Activated CD8-positive, alpha-beta T cell treated with anti-CD3 and anti-CD28 coated beads for 36 hours (primary cell): ENCODE measurements around the gene GPC2. TPM values are rescaled to one million over a fixed set of nuclear protein-coding genes. Genes with fewer than 3 reads are reported as not detected.
A peak's percentile ranks its signal among the peaks of the same experiment; 100 is the strongest.
"Not testable (repeated sequence)": the region's sequence is repeated elsewhere in the genome, so short reads cannot be mapped to it uniquely, and the experiment has no call there.

ENCODE experiments used
- ATAC-seq: fragments of 200-7000 bp; cut with Tn5 transposase; one replicate; pipeline ENCODE4 v1.10.0; 2021; ENCODE audit warnings: mild to moderate bottlenecking, moderate library complexity
- CTCF ChIA-PET: fragments of 350-600 bp; sonication (Branson Sonifier 250); formaldehyde crosslinking; loops from one replicate; lab custom pipeline; 2021; ENCODE audit warnings: antibody characterized with exemption; lab: Charles Lee
- POLR2A ChIA-PET: fragments of 350-600 bp; sonication (Branson Sonifier 250); formaldehyde crosslinking; loops from one replicate; lab custom pipeline; 2021; ENCODE audit warnings: antibody characterized with exemption; lab: Charles Lee
- DNase-seq: peaks from one replicate; pipeline ENCODE4 v3.0.0-alpha.2; 2020
- H3K27ac Mint-ChIP-seq: one replicate; pipeline ENCODE4 v1.8.0; 2021; ENCODE audit warnings: mild to moderate bottlenecking, mixed read lengths
- H3K27me3 Mint-ChIP-seq: one replicate; pipeline ENCODE4 v1.8.0; 2021; ENCODE audit warnings: mixed read lengths
- H3K36me3 Mint-ChIP-seq: one replicate; pipeline ENCODE4 v1.8.0; 2021; ENCODE audit warnings: low read depth, mixed read lengths
- H3K4me1 Mint-ChIP-seq: one replicate; pipeline ENCODE4 v1.8.0; 2021; ENCODE audit warnings: low read depth, mixed read lengths
- H3K4me3 Mint-ChIP-seq: one replicate; pipeline ENCODE4 v1.8.0; 2021; ENCODE audit warnings: mild to moderate bottlenecking, moderate library complexity, mixed read lengths
- H3K9me3 Mint-ChIP-seq: one replicate; pipeline ENCODE4 v1.8.0; 2021; ENCODE audit warnings: mixed read lengths
- intact Hi-C: fragments of 100-400 bp; cut with micrococcal nuclease; formaldehyde crosslinking; loops from one replicate; pipeline ENCODE4 v1.10.0; 2022
- total RNA-seq, 2 experiments: library from RNA; stranded (reverse); gene quantifications; one replicate each; pipeline ENCODE4 v1.2.3, GENCODE V29; 2021
- TF ChIP-seq, protein P1 (sequence below): fragments of 200-600 bp; IDR thresholded peaks from one replicate; pipeline ENCODE4 v1.8.0; 2022; ENCODE audit warnings: antibody characterized with exemption, mild to moderate bottlenecking

GPC2 gene
- total RNA-seq, 2 experiments from 2014 or later, result 3.7 to 4.3 TPM

DNA sequence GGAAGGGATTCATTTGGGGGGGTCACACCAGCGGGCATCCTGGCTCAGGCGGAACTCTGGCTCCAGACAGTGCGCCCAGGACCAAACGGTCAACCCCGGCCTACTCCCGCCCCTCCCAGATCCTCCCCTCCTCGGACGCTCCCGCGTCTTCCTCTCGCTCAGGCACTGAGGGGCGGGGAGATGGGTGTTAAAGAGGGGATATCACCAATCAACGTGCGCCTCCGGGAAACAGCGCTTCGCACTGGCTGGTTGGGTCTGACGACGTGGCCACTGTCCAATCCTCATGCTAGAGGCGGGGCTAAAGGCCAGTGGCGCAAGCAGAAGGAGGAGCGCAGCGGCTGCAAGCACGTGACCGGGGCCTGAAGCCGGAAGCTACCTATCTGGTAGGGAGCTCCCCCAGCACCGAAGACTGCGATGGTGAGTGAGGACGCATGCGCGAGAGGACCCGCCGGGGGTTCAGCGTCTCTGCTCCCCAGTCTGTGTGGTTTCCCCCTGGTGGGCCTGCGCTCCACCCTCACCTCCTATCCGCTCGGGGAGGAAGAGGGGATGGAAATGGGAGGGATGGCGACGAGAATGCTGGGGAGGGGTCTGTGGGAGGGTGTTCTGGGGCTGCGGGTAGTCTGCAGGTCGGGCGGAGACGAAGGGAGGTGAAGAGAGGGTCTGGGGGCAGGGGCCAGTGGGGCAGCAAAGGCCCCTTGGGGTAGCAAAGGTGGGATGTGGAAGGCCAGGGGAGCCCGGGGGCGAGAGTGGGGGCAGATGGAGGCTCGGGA is 28.4 kb downstream of the GPC2 start, which contains the start of gene LAMTOR4:
LAMTOR4 (plus strand) TSS at position 360 of the 770 bp plus-strand sequence; CDS start at position 415, 55 bp downstream.
- peak; percentile 98 for ATAC-seq
- H3K4me3 Mint-ChIP-seq, result peak within 1 kb of the TSS; percentile 99

DNA sequence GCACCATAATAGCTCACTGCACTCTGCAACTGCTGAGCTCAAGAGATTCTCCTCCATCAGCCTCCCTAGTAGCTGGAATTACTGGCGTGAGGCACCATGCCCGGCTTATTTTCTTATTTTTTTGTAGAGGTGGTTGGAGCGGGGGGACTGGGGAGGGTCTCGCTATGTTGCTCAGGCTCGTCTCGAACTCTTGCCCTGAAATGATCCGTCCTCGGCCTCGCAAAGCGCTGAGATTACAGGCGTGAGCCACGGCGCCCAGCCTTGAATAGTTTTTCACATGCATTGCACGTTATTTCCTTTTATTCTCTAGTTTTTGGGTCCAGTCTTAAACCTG is 29.0 kb downstream of the GPC2 start:
- peak overlapping the region; percentile 99 for H3K4me3 Mint-ChIP-seq
- intact Hi-C loops, result loop anchor here (5.0 kb wide), 1 partner anchor 64 kb away; no protein-coding TSS in a partner anchor
- ChIA-PET POLR2A (interaction anchor here (0.6 to 1.9 kb wide), 7 partner anchors 10 to 74 kb away, joined by 3 to 5 read pairs (median 4); partner anchors contain the start of gene GPC2), CTCF (interaction anchor here (0.9 to 5.5 kb wide), 9 partner anchors 10 to 259 kb away, joined by 3 to 27 read pairs (median 6); partner anchors contain the start of gene TRAPPC14)
- TF ChIP-seq, protein P1, sequence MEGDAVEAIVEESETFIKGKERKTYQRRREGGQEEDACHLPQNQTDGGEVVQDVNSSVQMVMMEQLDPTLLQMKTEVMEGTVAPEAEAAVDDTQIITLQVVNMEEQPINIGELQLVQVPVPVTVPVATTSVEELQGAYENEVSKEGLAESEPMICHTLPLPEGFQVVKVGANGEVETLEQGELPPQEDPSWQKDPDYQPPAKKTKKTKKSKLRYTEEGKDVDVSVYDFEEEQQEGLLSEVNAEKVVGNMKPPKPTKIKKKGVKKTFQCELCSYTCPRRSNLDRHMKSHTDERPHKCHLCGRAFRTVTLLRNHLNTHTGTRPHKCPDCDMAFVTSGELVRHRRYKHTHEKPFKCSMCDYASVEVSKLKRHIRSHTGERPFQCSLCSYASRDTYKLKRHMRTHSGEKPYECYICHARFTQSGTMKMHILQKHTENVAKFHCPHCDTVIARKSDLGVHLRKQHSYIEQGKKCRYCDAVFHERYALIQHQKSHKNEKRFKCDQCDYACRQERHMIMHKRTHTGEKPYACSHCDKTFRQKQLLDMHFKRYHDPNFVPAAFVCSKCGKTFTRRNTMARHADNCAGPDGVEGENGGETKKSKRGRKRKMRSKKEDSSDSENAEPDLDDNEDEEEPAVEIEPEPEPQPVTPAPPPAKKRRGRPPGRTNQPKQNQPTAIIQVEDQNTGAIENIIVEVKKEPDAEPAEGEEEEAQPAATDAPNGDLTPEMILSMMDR, result no peak
- ATAC-seq, result peak; percentile 5
- peaks cover 24% of the 10 kb centered on the region for H3K36me3 Mint-ChIP-seq
- no peaks in the 10 kb centered on the region for H3K9me3 Mint-ChIP-seq
- H3K27me3 Mint-ChIP-seq, result no peaks in the 10 kb centered on the region
- peak overlapping the region; percentile 99 for H3K27ac Mint-ChIP-seq
- DNase-seq, result no peak
- peaks cover 23% of the 10 kb centered on the region for H3K4me1 Mint-ChIP-seq

More for the DNA sequence above, 28.4 kb downstream of the GPC2 start, which contains the start of gene LAMTOR4:
- ChIA-PET CTCF (interaction anchor here (0.8 to 5.5 kb wide), 9 partner anchors 10 to 258 kb away, joined by 3 to 27 read pairs (median 6); no protein-coding TSS in a partner anchor), POLR2A (interaction anchor here (0.6 to 1.7 kb wide), 5 partner anchors 9 to 73 kb away, joined by 3 to 6 read pairs (median 4); no protein-coding TSS in a partner anchor)
- peak; percentile 99 for DNase-seq
- Mint-ChIP-seq H3K4me1 (peaks cover 26% of the 10 kb centered on the region), H3K9me3 (no peaks in the 10 kb centered on the region), H3K27me3 (no peaks in the 10 kb centered on the region), H3K36me3 (peaks cover 25% of the 10 kb centered on the region), H3K27ac (peak within 1 kb of the TSS; percentile 99)
- TF ChIP-seq, protein P1, result no peak
- intact Hi-C loops, result loop anchor here (5.0 kb wide), 1 partner anchor 64 kb away; no protein-coding TSS in a partner anchor

DNA sequence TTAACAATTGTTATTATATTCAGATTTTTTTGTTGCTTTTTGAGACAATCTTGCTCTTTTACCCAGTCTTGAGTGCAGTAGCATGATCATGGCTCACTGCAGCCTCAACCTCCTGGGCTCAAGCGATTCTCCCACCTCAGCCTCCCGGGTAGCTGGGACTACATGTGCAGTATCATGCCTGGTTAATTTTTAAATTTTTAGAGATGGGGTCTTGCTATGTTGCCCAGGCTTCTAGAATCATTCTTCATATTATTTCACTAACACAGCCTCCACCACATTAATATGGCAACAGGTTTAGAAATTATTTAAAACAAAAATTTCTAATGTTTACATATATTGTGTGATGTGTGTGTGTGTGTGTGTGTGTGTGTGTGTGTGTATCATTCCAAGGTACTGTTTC is 29.9 kb downstream of the GPC2 start:
- ChIA-PET CTCF (interaction anchor here (1.3 to 5.5 kb wide), 5 partner anchors 9 to 43 kb away, joined by 3 to 27 read pairs (median 8); partner anchors contain the start of gene TRAPPC14), POLR2A (interaction anchor here (0.7 to 1.9 kb wide), 6 partner anchors 9 to 740 kb away, joined by 3 to 5 read pairs (median 4); partner anchors contain the start of gene GPC2)
- no peak overlapping the region for H3K4me3 Mint-ChIP-seq
- TF ChIP-seq, protein P1, result no peak
- no peak for DNase-seq
- H3K4me1 Mint-ChIP-seq, result peaks cover 18% of the 10 kb centered on the region
- ATAC-seq, result no peak
- intact Hi-C loops, result loop anchor here (5.0 kb wide), 1 partner anchor 65 kb away; no protein-coding TSS in a partner anchor
- no peak overlapping the region for H3K27ac Mint-ChIP-seq
- no peaks in the 10 kb centered on the region for H3K27me3 Mint-ChIP-seq
- H3K36me3 Mint-ChIP-seq, result peaks cover 17% of the 10 kb centered on the region
- H3K9me3 Mint-ChIP-seq, result no peaks in the 10 kb centered on the region

DNA sequence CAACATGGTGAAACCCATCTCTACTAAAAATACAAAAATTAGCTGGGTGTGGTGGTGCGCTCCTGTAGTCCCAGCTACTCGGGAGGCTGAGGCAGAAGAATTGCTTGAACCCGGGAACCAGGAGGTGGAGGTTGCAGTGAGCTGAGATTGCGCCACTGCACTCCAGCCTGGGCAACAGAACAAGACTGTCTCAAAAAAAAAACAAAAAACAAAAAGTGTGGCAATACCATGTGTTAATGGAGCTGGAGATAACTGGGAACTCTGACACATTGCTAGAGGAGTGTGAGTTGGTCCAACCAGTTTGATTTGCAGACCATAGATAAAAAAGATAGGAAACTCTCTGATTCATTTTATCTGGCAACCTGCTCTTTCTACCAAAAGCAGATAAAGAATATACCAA is 30.8 kb downstream of the GPC2 start:
- H3K4me3 Mint-ChIP-seq, H3K27me3 Mint-ChIP-seq, ATAC-seq, H3K9me3 Mint-ChIP-seq, DNase-seq, H3K27ac Mint-ChIP-seq: not testable (repeated sequence)
- intact Hi-C loops, result loop anchor here (5.0 kb wide), 1 partner anchor 66 kb away; no protein-coding TSS in a partner anchor
- POLR2A ChIA-PET, result interaction anchor here (0.6 to 1.9 kb wide), 3 partner anchors 12 to 15 kb away, joined by 3 to 5 read pairs (median 5); no protein-coding TSS in a partner anchor
- peaks cover 11% of the 10 kb centered on the region for H3K36me3 Mint-ChIP-seq
- peaks cover 14% of the 10 kb centered on the region for H3K4me1 Mint-ChIP-seq
- CTCF ChIA-PET, result interaction anchor here (1.3 to 5.5 kb wide), 4 partner anchors 13 to 44 kb away, joined by 3 to 27 read pairs (median 7); partner anchors contain the start of gene TRAPPC14

DNA sequence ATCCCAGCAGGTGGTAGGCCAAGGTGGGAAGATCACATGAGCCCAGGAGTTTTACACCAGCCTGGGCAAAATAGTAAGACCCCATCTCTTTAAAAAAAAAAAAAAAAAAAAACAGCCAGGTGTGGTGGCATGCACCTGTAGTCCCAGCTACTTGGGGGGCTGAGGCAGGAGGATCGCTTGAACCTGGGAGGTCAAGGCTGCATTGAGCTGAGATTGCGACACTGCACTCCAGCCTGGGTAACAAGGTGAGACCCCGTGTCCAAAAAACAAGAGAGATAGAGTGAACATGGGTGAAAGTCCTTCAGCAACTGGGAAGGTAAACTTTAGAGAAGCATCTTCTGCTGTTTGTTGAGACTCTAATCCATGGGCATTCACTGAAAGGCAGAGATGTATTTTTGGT is 34.7 kb downstream of the GPC2 start:
- CTCF ChIA-PET, result interaction anchor here (1.0 to 2.0 kb wide), 4 partner anchors 10 to 75 kb away, joined by 3 to 11 read pairs (median 6); no protein-coding TSS in a partner anchor

More for the DNA sequence above, 34.7 kb downstream of the GPC2 start:
- Mint-ChIP-seq H3K4me3 (no peak overlapping the region), H3K4me1 (peaks cover 13% of the 10 kb centered on the region), H3K27me3 (no peaks in the 10 kb centered on the region), H3K9me3 (no peaks in the 10 kb centered on the region), H3K27ac (no peak overlapping the region), H3K36me3 (no peaks in the 10 kb centered on the region)
- ATAC-seq, result no peak
- TF ChIP-seq, protein P1, result no peak
- DNase-seq, result no peak
- POLR2A ChIA-PET, result interaction anchor here (0.7 to 1.2 kb wide), 4 partner anchors 9 to 512 kb away, joined by 3 to 5 read pairs (median 3); no protein-coding TSS in a partner anchor
- intact Hi-C loops, result no loop called here
